ENCODE measurements around the gene CAMK2G.
"Not testable (repeated sequence)": the region's sequence is repeated elsewhere in the genome, so short reads cannot be mapped to it uniquely, and the experiment has no call there.

CAMK2G gene

DNA sequence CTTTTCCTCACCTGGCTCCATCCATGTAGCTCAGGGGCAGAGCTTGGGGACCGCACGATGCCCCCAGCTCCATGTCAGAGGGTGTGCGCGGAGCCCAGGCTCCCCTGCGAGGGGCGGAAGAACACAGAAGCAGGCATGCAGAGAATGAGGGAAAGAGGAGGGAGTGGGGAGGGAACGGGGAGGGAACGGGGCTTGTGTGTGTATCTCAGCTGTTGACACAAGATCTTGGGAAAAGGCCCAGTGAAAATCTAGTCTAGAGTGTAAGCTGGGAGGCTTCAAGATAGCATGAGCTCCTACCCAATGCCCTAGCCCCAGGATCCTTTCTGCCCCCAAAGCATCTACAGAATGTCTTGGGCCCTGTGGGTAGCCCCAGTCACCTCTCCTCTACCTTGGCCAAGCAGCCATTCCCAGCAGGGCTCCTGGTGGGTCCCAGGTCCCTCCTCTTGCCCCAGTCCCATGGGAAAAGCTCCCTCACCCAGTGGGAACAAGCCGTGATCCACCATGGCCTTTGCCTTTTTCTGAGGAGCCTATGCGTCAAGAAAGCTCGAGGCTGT, 37.9 kb downstream of the CAMK2G start:
- no peak for DNase-seq

DNA sequence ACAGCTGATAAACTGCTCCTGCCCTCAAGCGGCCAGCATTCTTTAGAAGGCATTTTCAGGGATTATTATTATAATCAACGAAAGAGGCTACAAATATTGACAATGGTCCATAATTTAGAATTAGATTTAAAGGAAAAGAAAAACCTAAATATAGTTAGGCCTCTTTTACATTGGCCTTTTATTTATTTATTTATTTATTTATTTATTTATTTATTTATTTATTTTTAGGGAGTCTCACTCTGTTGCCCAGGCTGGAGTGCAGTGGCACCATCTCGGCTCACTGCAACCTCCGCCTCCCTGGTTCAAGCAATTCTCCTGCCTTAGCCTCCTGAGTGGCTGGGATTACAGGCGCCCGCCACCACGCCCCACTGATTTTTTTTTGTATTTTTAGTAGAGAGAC, 45.3 kb downstream of the CAMK2G start:
- not testable (repeated sequence) for DNase-seq

DNA sequence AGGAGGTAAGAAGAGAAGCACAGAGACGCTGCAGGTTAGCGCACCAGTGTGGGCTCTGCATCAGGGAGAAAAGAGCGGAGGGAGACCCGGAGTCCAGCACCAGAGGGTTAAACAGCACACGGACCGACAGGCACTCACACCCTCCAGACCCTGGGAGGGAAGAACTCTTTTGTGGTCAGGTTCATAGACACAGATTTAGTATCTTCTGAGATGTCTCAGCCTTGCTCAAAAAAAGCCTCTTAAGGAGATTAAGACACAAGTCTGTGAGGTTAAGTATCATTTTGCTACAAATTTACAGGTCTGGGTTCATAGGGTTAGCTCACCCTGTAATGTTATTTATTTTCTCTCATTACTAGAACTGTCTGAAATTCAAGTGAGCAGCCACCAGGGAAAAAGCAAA, 46.2 kb downstream of the CAMK2G start:
- DNase-seq, result no peak

DNA sequence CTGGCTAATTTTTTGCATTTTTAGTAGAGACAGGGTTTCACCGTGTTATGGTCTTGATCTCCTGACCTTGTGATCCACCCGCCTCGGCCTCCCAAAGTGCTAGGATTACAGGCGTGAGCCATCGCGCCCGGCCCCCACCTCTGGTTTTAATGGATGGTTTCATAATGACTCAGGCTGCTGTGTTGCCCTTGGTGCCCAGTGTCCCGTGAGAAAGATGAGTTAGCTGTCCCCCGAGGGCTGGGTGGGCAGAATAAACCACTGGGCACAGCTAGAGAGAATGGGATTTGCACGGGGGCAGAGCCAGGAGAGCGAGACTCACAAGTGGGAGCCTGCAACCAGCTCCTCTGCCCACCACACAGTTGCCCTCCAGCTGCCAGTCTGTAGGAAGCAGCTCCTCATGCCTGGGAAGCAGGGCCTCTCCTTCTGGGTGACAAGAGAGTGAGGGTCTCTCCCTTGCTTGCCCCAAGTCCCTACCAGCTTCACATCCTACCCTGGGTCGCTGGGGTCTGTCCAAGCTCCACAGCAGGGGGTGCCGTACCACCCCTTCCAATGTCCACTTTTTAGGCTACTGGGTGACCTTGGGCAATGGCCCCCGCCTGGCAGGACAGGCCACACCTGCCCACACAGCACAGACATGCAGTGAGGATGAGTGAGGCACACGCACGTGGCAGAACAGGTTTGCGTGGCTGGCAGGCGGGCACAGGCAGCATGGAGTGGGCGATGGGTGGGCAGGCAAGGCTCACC, 46.8 kb downstream of the CAMK2G start:
- no peak for DNase-seq

DNA sequence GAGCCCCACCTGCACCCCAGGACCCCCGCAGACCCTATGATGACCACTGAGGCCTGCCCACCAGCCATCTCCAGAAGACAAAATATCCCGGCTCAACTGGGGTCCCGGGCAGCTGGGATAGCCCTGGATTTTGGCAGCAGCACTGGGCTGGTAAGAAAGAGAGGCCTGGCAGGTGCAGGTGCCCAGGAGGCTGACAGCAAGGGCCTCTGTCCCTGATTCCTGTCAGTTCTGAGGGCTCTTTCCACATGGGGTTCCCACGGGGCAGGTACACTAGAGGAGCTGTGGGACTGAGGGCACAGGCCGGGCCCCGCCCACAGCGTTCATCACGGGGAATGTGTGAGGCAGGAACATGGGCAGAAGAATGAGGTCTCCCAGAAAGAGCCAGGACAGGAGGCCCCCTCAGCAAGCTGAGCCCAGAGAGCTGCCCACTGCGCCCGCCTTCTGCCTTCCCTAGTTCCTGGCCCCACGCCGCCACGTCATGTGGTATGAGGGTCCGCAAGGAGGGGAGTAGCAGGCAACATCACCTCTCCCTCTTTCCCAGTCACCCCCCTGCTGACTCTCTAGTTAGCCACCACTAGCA, 50.1 kb downstream of the CAMK2G start:
- no peak for DNase-seq

DNA sequence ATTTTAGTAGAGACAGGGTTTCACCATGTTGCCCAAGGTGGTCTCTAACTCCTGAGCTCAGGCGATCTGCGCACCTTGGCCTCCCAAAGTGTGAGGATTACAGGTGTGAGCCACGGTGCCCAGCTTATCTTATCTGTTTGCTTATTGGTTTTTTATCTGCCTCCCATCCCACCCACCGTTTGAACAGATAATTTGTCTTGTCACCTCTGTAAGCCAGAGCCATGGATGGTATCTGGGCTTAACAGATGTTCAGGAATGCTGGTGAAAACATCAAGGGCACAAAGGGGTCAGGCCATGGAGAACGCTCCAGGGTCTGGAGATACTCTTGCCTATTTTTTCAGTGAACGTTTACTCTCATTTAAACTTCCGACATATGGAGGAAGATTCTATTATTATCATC, 51.0 kb downstream of the CAMK2G start:
- no peak for DNase-seq

GRCh38 chr10:73819513-73820093, 54.8 kb downstream of the CAMK2G start:
- no peak for DNase-seq

GRCh38 chr10:73819081-73819480, 55.3 kb downstream of the CAMK2G start:
- DNase-seq, result no peak

GRCh38 chr10:73818402-73818801, 56.0 kb downstream of the CAMK2G start:
- no peak for DNase-seq

DNA sequence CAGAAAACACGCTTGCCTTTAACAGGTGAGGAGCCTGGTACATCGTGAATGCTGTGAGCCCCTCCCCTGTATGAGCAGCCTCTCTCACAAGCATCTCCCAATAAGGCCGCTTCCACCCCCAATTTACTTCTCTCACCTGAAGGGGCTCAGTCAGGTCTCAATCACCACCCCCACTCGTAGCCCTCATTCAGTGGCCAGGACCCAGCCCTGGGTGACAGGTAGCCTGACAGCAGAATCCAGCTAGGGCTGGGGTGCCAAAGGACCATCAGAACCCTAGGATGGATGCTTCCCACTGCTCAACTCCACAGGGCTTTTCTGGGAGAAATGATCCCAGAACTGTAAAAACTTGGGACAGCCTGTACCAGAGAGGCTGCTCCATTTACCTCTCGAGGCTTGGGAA, 56.5 kb downstream of the CAMK2G start:
- DNase-seq, result no peak

DNA sequence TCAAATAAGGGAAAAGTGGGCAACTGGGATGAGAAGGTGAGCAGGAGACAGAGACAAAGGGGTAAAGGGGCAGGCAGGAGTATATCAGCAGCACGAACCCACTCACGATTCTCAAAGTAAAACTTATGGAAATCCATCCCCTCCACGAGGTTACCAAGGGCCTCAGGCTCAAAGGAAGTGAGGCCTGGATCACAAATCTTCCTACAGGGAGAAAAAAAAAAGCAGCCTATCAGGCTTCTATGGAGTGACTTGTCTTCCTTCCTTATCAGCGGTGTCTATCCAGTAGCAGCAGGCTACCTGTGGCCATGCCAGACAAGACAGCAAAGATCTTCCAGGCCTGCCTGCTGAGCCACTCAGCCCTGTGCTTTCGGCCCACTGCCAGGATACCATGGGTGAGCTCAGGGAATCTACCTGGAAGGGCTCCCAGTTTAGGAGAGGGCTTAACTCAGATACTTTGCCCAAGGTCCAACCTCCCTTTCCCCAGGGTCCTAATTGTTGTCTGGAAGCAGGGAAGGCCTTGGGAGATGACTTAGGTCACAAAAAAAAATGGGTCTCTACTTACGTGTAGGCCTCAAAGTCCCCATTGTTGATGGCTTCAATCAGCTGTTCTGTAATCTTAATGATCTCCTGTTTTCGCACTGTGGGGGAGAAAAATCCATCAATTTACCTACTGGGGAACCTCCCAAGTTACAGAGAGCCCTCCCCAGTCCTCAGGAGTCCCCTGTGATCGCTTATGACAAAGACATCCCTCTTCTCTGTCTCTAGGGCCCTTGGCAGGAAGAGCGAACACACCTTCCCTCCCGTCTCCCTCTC, 57.2 kb downstream of the CAMK2G start:
- no peak for DNase-seq

DNA sequence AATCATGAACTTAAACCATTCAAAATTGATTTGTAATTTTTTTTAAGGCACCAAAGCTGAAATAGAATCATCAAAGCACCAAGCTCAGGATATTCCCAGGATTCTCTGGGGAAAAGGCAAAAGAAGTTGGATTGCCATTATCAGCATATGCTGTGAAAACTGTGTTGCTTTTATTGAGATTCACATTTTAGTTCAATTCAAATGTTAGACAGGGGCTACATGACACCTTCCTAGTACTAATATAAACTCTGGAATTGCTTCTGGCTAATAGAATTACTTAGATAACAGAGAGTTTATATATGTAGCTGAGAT, 58.7 kb downstream of the CAMK2G start:
- no peak for DNase-seq

DNA sequence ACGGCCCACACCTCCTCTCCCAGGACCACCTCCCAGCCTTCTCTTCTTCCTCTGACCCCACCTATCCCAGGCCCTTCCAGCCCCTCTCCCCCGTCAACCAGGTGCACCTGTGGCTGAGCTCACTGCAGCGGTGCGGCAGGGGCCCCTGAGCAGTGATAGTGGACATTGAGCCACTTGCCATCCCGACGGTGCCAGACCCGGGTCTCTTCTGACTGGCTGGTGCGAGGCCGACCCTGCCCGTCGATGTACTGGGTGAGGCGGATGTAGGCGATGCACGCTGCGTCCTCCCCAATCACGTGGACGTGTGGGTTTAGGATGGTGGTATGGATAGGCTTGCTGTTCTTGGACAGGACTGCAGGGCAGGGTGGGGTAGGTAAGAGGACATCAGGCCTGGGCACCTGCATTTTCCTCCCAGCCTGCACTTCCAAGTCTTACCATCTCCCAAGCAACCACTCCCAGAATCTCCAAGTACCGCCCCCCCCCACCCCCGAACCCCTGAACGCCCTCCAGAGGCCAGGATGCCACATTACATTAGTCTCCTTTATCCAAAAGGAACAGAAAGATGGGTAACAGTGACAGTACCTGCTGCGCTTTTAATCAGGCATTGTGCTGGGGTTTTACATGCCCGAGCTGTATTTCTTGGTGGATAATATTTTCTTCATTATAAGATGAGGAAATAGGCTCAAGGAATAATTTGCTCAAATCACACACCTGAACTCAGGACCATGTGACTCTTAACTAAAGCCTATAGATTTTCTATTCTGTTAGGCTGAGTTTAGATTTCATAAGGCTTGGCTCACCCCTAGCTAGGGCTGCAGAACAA, 59.2 kb downstream of the CAMK2G start:
- no peak for DNase-seq

DNA sequence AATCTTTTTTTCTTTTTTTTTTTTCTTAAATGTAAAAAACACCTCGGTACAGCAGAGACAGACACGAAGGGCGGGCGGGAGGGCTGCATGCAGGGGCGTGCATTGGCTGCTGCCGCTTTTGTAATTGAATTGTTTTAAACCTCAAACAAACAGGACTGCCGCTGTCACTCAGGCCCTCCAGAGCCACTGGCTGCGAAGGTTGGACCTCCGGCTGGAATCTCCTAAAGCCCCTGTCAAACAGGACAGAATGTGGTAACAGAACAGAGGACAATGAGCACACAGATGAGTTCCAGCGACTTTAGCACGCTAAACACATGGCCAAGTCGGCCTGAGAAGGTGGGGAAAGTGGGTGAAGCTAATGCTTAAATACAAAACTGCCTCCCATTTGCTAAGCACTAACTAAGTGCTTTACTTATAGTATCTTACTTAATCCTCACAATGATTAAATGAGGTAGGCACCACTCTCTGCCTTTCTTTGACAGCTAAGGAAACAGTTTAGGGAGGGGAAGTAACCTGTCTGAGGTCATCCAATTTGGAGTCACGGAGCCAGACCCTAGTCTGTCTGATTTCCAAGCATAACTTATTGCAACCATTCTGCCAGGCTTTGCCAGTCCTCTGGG, 60.0 kb downstream of the CAMK2G start:
- DNase-seq, result no peak

DNA sequence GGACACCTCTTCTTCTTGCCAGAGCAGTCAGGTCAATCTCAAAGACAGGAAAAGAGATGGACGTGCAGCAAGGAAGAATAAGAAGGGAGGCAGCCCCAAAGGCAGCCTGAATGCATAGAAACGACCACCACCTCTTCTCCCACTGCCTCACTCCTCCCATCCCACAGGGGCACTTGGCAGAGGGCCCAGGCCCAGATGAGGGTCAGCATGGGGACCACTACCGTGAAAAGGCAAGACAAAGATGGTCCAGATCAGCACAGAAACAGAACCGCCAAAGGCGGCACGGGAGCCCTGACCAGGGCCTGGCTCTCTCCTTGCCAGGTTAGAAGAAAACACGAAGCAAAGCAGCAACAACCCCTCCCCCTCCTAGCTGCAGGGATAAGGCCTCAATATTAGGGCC, 61.0 kb downstream of the CAMK2G start:
- no peak for DNase-seq

DNA sequence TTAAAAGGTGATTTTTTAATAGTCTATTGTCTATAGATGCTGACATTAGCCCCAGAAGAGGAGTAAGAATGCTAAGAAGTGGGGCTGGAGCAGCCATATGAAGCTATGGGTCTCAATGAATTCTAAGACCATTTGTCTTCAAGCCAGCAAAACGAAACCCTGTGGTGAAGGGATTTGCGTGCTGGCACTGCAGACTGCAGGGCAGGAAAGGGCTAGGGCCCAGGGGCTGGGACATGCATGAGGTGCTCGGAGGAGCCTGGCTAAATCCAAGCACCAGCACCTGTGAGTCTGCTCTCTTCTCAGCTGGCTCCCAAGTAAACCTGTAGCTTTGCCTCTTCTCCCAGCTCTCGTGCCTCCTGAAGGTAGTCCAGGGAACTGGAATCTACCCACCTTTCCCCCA, 61.7 kb downstream of the CAMK2G start:
- no peak for DNase-seq

GRCh38 chr10:73810735-73811465, 63.5 kb downstream of the CAMK2G start:
- peak; percentile 65 for DNase-seq

GRCh38 chr10:73810358-73810734, 64.0 kb downstream of the CAMK2G start:
- no peak for DNase-seq

DNA sequence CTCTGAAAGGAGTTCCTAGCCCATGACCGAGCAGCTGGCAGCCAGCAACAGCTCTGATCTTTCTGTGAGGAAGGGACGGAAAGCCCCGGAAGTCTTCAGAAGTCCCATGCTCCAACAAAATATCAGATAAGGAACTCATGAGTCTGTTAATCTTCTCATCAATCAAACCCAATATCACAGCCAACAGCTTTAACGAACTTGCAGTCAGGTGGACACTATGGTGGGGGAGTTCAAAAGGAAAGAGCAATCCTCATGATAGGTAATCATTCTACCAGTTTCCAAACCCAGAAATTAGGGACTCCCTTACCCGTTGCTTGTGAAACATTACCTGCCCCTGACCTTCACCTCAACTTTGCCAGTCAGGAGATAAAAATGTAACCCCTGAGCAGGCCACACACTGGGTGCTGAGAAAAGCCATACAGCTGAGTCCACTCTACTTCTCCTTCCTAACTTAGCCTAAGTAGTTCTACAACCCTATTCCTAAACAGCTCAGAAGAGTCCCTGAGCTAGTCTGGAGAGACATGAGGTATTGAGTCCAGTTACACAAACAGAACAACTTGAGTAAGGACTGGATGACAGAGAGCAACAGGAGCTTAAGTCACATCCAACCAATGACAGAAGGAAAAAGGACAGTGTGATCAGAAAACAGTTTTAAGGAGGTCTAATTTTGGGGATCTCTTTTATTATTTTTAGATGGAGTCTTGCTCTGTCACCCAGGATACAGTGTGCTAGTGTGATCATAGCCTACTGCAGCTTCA, 65.1 kb downstream of the CAMK2G start:
- DNase-seq, result no peak

DNA sequence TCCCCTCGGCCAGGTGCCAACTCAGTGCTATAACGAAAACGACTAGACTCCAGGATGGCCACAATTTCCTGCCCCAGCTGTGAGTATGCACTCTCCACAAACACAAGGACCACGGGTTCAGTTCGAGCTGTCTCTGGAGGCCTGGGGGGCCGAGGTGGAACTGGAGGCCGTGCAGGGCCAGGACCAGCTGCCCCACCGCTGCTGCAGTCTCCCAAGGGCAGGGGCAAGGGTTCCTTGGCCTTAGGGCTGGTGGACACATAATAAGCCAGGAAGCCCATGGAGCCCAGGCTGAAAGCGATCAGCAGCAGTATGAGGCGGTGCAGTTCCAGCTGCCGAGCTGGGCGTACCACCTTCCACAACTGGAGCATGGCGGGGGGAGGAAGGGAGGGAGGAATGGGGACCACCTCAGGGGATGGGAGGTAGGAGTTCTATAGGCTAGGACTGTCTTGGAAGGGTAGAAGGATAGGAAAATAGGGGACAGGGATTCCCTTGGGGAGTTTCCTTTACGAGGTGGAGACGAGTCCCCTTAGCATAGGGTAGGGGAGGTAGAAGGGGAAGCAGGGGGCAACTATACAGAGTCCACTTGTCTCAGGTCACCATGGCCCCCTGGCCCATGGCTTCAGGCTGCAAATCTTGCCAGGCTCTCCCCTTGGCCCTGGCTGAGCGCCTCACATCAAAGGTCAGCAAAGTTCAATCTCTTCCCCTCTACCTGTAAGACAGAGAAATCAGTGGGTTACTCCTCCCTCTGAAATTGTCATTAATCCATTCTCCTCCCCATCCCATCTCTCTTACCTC, 66.1 kb downstream of the CAMK2G start:
- DNase-seq, result no peak

Data from CD4-positive, alpha-beta T cell treated with Interleukin-15 for 1 hour (primary cell).